ENCODE results near the gene NDST1.
"Not testable (repeated sequence)": the region's sequence is repeated elsewhere in the genome, so short reads cannot be mapped to it uniquely, and the experiment has no call there.

The NDST1 gene

GRCh38 chr5:150507474-150508276 lies at the start of gene NDST1:
NDST1 (plus strand) TSS chr5:150508131; CDS start chr5:150521255, 13,124 bp downstream.
- no peak for DNase-seq (ENCODE audit: low read depth)

GRCh38 chr5:150458802-150459557 lies 49.0 kb upstream of the NDST1 start:
- no peak for DNase-seq (ENCODE audit: low read depth)

- no peak for DNase-seq (ENCODE audit: low read depth)
Measured at GRCh38 chr5:150460781-150461180, 47.1 kb upstream of the NDST1 start.

GRCh38 chr5:150461231-150461630 lies 46.7 kb upstream of the NDST1 start:
- no peak for DNase-seq (ENCODE audit: low read depth)

- no peak for DNase-seq (ENCODE audit: low read depth)
Measured at GRCh38 chr5:150464554-150465012, 43.3 kb upstream of the NDST1 start.

- DNase-seq (ENCODE audit: low read depth) = no peak
Measured at GRCh38 chr5:150465927-150466326, 42.0 kb upstream of the NDST1 start.

- DNase-seq (ENCODE audit: low read depth) = no peak
Measured at GRCh38 chr5:150468206-150468605, 39.7 kb upstream of the NDST1 start.

GRCh38 chr5:150469718-150470469 lies 38.0 kb upstream of the NDST1 start:
- DNase-seq (ENCODE audit: low read depth) = peak; percentile 84

- DNase-seq (ENCODE audit: low read depth) = no peak
Measured at GRCh38 chr5:150473673-150474358, 34.1 kb upstream of the NDST1 start.

- not testable (repeated sequence) for DNase-seq (ENCODE audit: low read depth)
Measured at GRCh38 chr5:150476568-150476967, 31.4 kb upstream of the NDST1 start.

GRCh38 chr5:150479416-150479815 lies 28.5 kb upstream of the NDST1 start:
- no peak for DNase-seq (ENCODE audit: low read depth)

- DNase-seq (ENCODE audit: low read depth) = no peak
Measured at GRCh38 chr5:150481708-150481965, 26.3 kb upstream of the NDST1 start.

GRCh38 chr5:150481972-150482406 lies 25.9 kb upstream of the NDST1 start:
- DNase-seq (ENCODE audit: low read depth) = no peak

- DNase-seq (ENCODE audit: low read depth) = no peak
Measured at GRCh38 chr5:150484964-150485692, 22.8 kb upstream of the NDST1 start.

- no peak for DNase-seq (ENCODE audit: low read depth)
Measured at GRCh38 chr5:150485693-150486401, 22.1 kb upstream of the NDST1 start.

GRCh38 chr5:150486402-150487198 lies 21.3 kb upstream of the NDST1 start:
- no peak for DNase-seq (ENCODE audit: low read depth)

- no peak for DNase-seq (ENCODE audit: low read depth)
Measured at GRCh38 chr5:150487199-150488061, 20.5 kb upstream of the NDST1 start.

GRCh38 chr5:150488519-150489359 lies 19.2 kb upstream of the NDST1 start:
- peak; percentile 66 for DNase-seq (ENCODE audit: low read depth)

All from fibroblast of the conjunctiva (primary cell).